T-helper 1 cell treated with Interleukin-12 subunit alpha and Interleukin-12 subunit beta and Interleukin-4 antibody, amounts not matched to agents 30 ng/mL and 1 ng/mL, for 36 hours (primary cell): ENCODE measurements around the gene RAPGEF4. TPM values are rescaled to one million over a fixed set of nuclear protein-coding genes. Genes with fewer than 3 reads are reported as not detected.

Experiments used
- intact Hi-C: fragments of 100-400 bp; cut with micrococcal nuclease; formaldehyde crosslinking; loops from one replicate; pipeline ENCODE4 v1.15.1; 2024
- total RNA-seq: library from RNA; stranded (reverse); gene quantifications from 2 replicates; pipeline ENCODE4 v1.2.3, GENCODE V29; 2022

RAPGEF4 gene
- total RNA-seq, 1 donor from 2014 or later, result 1.0 TPM

- intact Hi-C loops, result no loop called here
Measured at GRCh38 chr2:172995323-172996244, 259.9 kb downstream of the RAPGEF4 start.

- intact Hi-C loops, result no loop called here
Measured at GRCh38 chr2:172996387-172996961, 260.8 kb downstream of the RAPGEF4 start.

- intact Hi-C loops, result no loop called here
Measured at GRCh38 chr2:172997031-172997430, 261.4 kb downstream of the RAPGEF4 start.

GRCh38 chr2:172998547-172999272 lies 263.1 kb downstream of the RAPGEF4 start:
- intact Hi-C loops, result no loop called here

- intact Hi-C loops, result no loop called here
Measured at GRCh38 chr2:172999641-173000386, 264.2 kb downstream of the RAPGEF4 start.

- intact Hi-C loops, result no loop called here
Measured at GRCh38 chr2:173001664-173002604, 266.3 kb downstream of the RAPGEF4 start.

GRCh38 chr2:173002751-173003541 lies 267.3 kb downstream of the RAPGEF4 start:
- intact Hi-C loops, result no loop called here

- intact Hi-C loops, result no loop called here
Measured at GRCh38 chr2:173008786-173009185, 273.1 kb downstream of the RAPGEF4 start.

- intact Hi-C loops, result no loop called here
Measured at GRCh38 chr2:173010233-173010632, 274.6 kb downstream of the RAPGEF4 start.

GRCh38 chr2:173016451-173016850 lies 280.8 kb downstream of the RAPGEF4 start:
- intact Hi-C loops, result no loop called here

- intact Hi-C loops, result no loop called here
Measured at GRCh38 chr2:173017646-173018420, 282.2 kb downstream of the RAPGEF4 start.

- intact Hi-C loops, result no loop called here
Measured at GRCh38 chr2:173019755-173020154, 284.1 kb downstream of the RAPGEF4 start.

- intact Hi-C loops, result no loop called here
Measured at GRCh38 chr2:173021939-173022371, 286.3 kb downstream of the RAPGEF4 start.

- intact Hi-C loops, result no loop called here
Measured at GRCh38 chr2:173023718-173024117, 288.1 kb downstream of the RAPGEF4 start.

- intact Hi-C loops, result loop anchor here (2.0 kb wide), 2 partner anchors 48 to 1316 kb away; partner anchors contain the start of gene MAP3K20
Measured at GRCh38 chr2:173026479-173026878, 290.8 kb downstream of the RAPGEF4 start.

- intact Hi-C loops, result loop anchor here (1.0 to 2.0 kb wide), 6 partner anchors 47 to 1315 kb away; partner anchors contain the start of genes CDCA7 and MAP3K20
Measured at GRCh38 chr2:173027181-173028128, 291.8 kb downstream of the RAPGEF4 start.

GRCh38 chr2:173028141-173028540 lies 292.5 kb downstream of the RAPGEF4 start:
- intact Hi-C loops, result no loop called here
